GM13976 (cell line): ENCODE results near the gene DNAJC15.

Experiments
- DNase-seq: peaks from one replicate; pipeline ENCODE4 v3.0.0; 2012; ENCODE audit warnings: low spot score
- in situ Hi-C: fragments of 300-500 bp; cut with MboI; formaldehyde crosslinking; loops from one replicate; pipeline ENCODE4 v1.12.0; 2022; ENCODE audit warnings: low sequenced_read_pairs, mixed read lengths, inconsistent platforms; ENCODE audit not compliant: unreplicated experiment
- TF ChIP-seq, protein P1 (sequence below): IDR thresholded peaks from 2 replicates; pipeline ENCODE4 v1.5.1; 2012; ENCODE audit warnings: borderline replicate concordance, mild to moderate bottlenecking; ENCODE audit not compliant: insufficient read depth; ENCODE audit errors: extremely low read depth, missing control alignments, control extremely low read depth

Gene DNAJC15

GRCh38 chr13:43159026-43159461 is 135.7 kb downstream of the DNAJC15 start:
- in situ Hi-C loops: no loop called here
- DNase-seq: no peak
- TF ChIP-seq, protein P1, sequence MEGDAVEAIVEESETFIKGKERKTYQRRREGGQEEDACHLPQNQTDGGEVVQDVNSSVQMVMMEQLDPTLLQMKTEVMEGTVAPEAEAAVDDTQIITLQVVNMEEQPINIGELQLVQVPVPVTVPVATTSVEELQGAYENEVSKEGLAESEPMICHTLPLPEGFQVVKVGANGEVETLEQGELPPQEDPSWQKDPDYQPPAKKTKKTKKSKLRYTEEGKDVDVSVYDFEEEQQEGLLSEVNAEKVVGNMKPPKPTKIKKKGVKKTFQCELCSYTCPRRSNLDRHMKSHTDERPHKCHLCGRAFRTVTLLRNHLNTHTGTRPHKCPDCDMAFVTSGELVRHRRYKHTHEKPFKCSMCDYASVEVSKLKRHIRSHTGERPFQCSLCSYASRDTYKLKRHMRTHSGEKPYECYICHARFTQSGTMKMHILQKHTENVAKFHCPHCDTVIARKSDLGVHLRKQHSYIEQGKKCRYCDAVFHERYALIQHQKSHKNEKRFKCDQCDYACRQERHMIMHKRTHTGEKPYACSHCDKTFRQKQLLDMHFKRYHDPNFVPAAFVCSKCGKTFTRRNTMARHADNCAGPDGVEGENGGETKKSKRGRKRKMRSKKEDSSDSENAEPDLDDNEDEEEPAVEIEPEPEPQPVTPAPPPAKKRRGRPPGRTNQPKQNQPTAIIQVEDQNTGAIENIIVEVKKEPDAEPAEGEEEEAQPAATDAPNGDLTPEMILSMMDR: no peak
